Tibial artery (tissue), 4 donors: ENCODE results near the gene MFSD8.

Experiments used
- DNase-seq, 2 donors: peaks; one replicate each; pipeline ENCODE4 v3.0.0-alpha.2; 2019
- H3K27ac ChIP-seq, 2 donors: fragments of 200-600 bp; sonication (generic) in 1 of 2; 1 replicate in 1 of 2; 2 replicates in 1 of 2; pipeline ENCODE4 v1.5.1; 2018 to 2019; ENCODE audit warnings: mild to moderate bottlenecking in 1 of 2
- H3K27me3 ChIP-seq, 2 donors: fragments of 200-600 bp; sonication (generic) in 1 of 2; one replicate each; pipeline versions ENCODE4 v1.5.1 to v1.6.0; 2016 to 2019
- H3K36me3 ChIP-seq, 3 donors: fragments of 200-600 bp; sonication (generic) in 2 of 3; one replicate each; pipeline ENCODE4 v1.5.1; 2016 to 2019; ENCODE audit warnings: mild to moderate bottlenecking in 2 of 3
- H3K4me1 ChIP-seq, 4 donors: fragments of 200-600 bp; sonication (generic) in 2 of 4; 1 replicate in 3 of 4; 2 replicates in 1 of 4; pipeline ENCODE4 v1.5.1; 2016 to 2019
- H3K4me3 ChIP-seq, 2 donors: fragments of 200-600 bp; sonication (generic) in 1 of 2; 1 replicate in 1 of 2; 2 replicates in 1 of 2; pipeline ENCODE4 v1.5.1; 2018 to 2019; ENCODE audit warnings: mild to moderate bottlenecking in 2 of 2
- H3K9me3 ChIP-seq, 3 donors: fragments of 200-600 bp; sonication (generic) in 1 of 3; one replicate each; pipeline ENCODE4 v1.5.1; 2016 to 2019
- CTCF ChIP-seq, 2 experiments: fragments of 200-600 bp in 1 of 2; fragments of 450-650 bp in 1 of 2; IDR thresholded peaks; one replicate each; pipeline ENCODE4 v1.5.1; 2017 to 2019; ENCODE audit warnings: antibody characterized with exemption in 2 of 2, mild to moderate bottlenecking in 1 of 2, moderate library complexity in 1 of 2
- intact Hi-C: fragments of 100-400 bp; cut with DNase I; formaldehyde crosslinking; loops from one replicate; pipeline ENCODE4 v1.15.0; 2023; ENCODE audit warnings: low total_unique reads

Gene MFSD8

GRCh38 chr4:127995776-127996175 is 30.8 kb upstream of the MFSD8 start:
- no peak for DNase-seq
- H3K27ac ChIP-seq: no peak overlapping the region
- intact Hi-C loops: no loop called here
- H3K4me3 ChIP-seq: no peak overlapping the region
- H3K4me1 ChIP-seq: no peaks in the 10 kb centered on the region
- no peaks in the 10 kb centered on the region for H3K9me3 ChIP-seq
- peaks cover 21 to 25% (median 25%) of the 10 kb centered on the region in 3 donors for H3K36me3 ChIP-seq
- H3K27me3 ChIP-seq: no peaks in the 10 kb centered on the region
- no peak for TF ChIP-seq CTCF (IDR thresholded peaks at IDR 0.05)

GRCh38 chr4:127993151-127993550 is 28.2 kb upstream of the MFSD8 start:
- H3K4me1 ChIP-seq: no peaks in the 10 kb centered on the region
- no peaks in the 10 kb centered on the region for H3K27me3 ChIP-seq
- no peak for TF ChIP-seq CTCF (IDR thresholded peaks at IDR 0.05)
- H3K9me3 ChIP-seq: no peaks in the 10 kb centered on the region
- H3K4me3 ChIP-seq: no peak overlapping the region
- intact Hi-C loops: no loop called here
- no peak overlapping the region for H3K27ac ChIP-seq
- no peak for DNase-seq
- H3K36me3 ChIP-seq: peaks cover 21 to 33% (median 30%) of the 10 kb centered on the region in 3 donors

- H3K9me3 ChIP-seq: no peaks in the 10 kb centered on the region
- no peak for TF ChIP-seq CTCF (IDR thresholded peaks at IDR 0.05)
- H3K36me3 ChIP-seq: peaks cover 25 to 45% (median 39%) of the 10 kb centered on the region in 3 donors
- H3K27me3 ChIP-seq: no peaks in the 10 kb centered on the region
- no peaks in the 10 kb centered on the region for H3K4me1 ChIP-seq
- no peak overlapping the region for H3K4me3 ChIP-seq
- intact Hi-C loops: no loop called here
- no peak overlapping the region for H3K27ac ChIP-seq
- DNase-seq: no peak
These were observed 23.7 kb upstream of the MFSD8 start for GRCh38 chr4:127988638-127989037.

- no peak for DNase-seq
- no peaks in the 10 kb centered on the region for H3K9me3 ChIP-seq
- H3K27ac ChIP-seq: no peak overlapping the region
- no peaks in the 10 kb centered on the region for H3K4me1 ChIP-seq
- peaks cover 26 to 44% (median 39%) of the 10 kb centered on the region in 3 donors for H3K36me3 ChIP-seq
- intact Hi-C loops: no loop called here
- TF ChIP-seq CTCF (IDR thresholded peaks at IDR 0.05): no peak
- H3K4me3 ChIP-seq: no peak overlapping the region
- H3K27me3 ChIP-seq: no peaks in the 10 kb centered on the region
These were observed 21.0 kb upstream of the MFSD8 start for GRCh38 chr4:127985989-127986388.

- Histone ChIP-seq H3K27me3 (no peaks in the 10 kb centered on the region), H3K4me3 (no peak overlapping the region), H3K9me3 (no peaks in the 10 kb centered on the region), H3K27ac (no peak overlapping the region), H3K36me3 (peaks cover 19 to 31% (median 28%) of the 10 kb centered on the region in 3 donors), H3K4me1 (no peaks in the 10 kb centered on the region)
- intact Hi-C loops: no loop called here
- no peak for DNase-seq
- no peak for TF ChIP-seq CTCF (IDR thresholded peaks at IDR 0.05)
These were observed 17.5 kb upstream of the MFSD8 start for GRCh38 chr4:127982445-127982844.

GRCh38 chr4:127978930-127979329 is 14.0 kb upstream of the MFSD8 start:
- TF ChIP-seq CTCF (IDR thresholded peaks at IDR 0.05): no peak
- Histone ChIP-seq H3K4me3 (no peak overlapping the region), H3K27ac (no peak overlapping the region), H3K36me3 (peaks cover 0 to 8% (median 8%) of the 10 kb centered on the region in 3 donors), H3K4me1 (no peaks in the 10 kb centered on the region), H3K9me3 (no peaks in the 10 kb centered on the region), H3K27me3 (no peaks in the 10 kb centered on the region)
- no peak for DNase-seq
- intact Hi-C loops: no loop called here
